Activated CD4-positive, alpha-beta memory T cell treated with anti-CD3 and anti-CD28 coated beads for 36 hours (primary cell): ENCODE measurements around the gene FRMPD2. TPM values are rescaled to one million over a fixed set of nuclear protein-coding genes. Genes with fewer than 3 reads are reported as not detected.
"Not testable (repeated sequence)": the region's sequence is repeated elsewhere in the genome, so short reads cannot be mapped to it uniquely, and the experiment has no call there.

ENCODE experiments used
- CTCF ChIA-PET: fragments of 350-600 bp; sonication (Branson Sonifier 250); formaldehyde crosslinking; loops from one replicate; lab custom pipeline; 2021; ENCODE audit warnings: antibody characterized with exemption, inconsistent platforms; lab: Charles Lee
- POLR2A ChIA-PET: fragments of 350-600 bp; sonication (Branson Sonifier 250); formaldehyde crosslinking; loops from one replicate; lab custom pipeline; 2021; ENCODE audit warnings: antibody characterized with exemption; lab: Charles Lee
- DNase-seq: peaks from one replicate; pipeline ENCODE4 v3.0.0-alpha.2; 2020
- H3K27ac Mint-ChIP-seq: one replicate; pipeline ENCODE4 v1.8.0; 2021; ENCODE audit warnings: mixed read lengths
- H3K27me3 Mint-ChIP-seq: one replicate; pipeline ENCODE4 v1.8.0; 2021; ENCODE audit warnings: mixed read lengths
- H3K36me3 Mint-ChIP-seq: one replicate; pipeline ENCODE4 v1.8.0; 2021; ENCODE audit warnings: mixed read lengths
- H3K4me1 Mint-ChIP-seq: one replicate; pipeline ENCODE4 v1.8.0; 2021; ENCODE audit warnings: low read depth, mixed read lengths
- H3K4me3 Mint-ChIP-seq: one replicate; pipeline ENCODE4 v1.8.0; 2021; ENCODE audit warnings: mild to moderate bottlenecking, mixed read lengths
- H3K9me3 Mint-ChIP-seq: one replicate; pipeline ENCODE4 v1.8.0; 2021; ENCODE audit warnings: mixed read lengths
- intact Hi-C: fragments of 100-400 bp; cut with micrococcal nuclease; formaldehyde crosslinking; loops from one replicate; pipeline ENCODE4 v1.15.1; 2023
- total RNA-seq, 2 experiments: library from RNA; stranded (reverse); gene quantifications; one replicate each; pipeline ENCODE4 v1.2.3, GENCODE V29; 2021

Gene FRMPD2
- total RNA-seq, 2 experiments from 2014 or later, result not detected

GRCh38 chr10:48248462-48248861 is 26.0 kb downstream of the FRMPD2 start:
- H3K9me3 Mint-ChIP-seq, result no peaks in the 10 kb centered on the region
- no peak overlapping the region for H3K27ac Mint-ChIP-seq
- ChIA-PET POLR2A (no interaction called here), CTCF (no interaction called here)
- DNase-seq, result no peak
- intact Hi-C loops, result no loop called here
- no peaks in the 10 kb centered on the region for H3K4me1 Mint-ChIP-seq
- H3K36me3 Mint-ChIP-seq, result no peaks in the 10 kb centered on the region
- no peak overlapping the region for H3K4me3 Mint-ChIP-seq
- H3K27me3 Mint-ChIP-seq, result no peaks in the 10 kb centered on the region

- POLR2A ChIA-PET, result no interaction called here
- no peaks in the 10 kb centered on the region for H3K4me1 Mint-ChIP-seq
- DNase-seq, result no peak
Observed at GRCh38 chr10:48247680-48248079, 26.8 kb downstream of the FRMPD2 start.

GRCh38 chr10:48246501-48246900 is 28.0 kb downstream of the FRMPD2 start:
- CTCF ChIA-PET, result no interaction called here
- Mint-ChIP-seq H3K4me1 (no peaks in the 10 kb centered on the region), H3K9me3 (no peaks in the 10 kb centered on the region), H3K27me3 (no peaks in the 10 kb centered on the region), H3K4me3 (no peak overlapping the region), H3K27ac (no peak overlapping the region), H3K36me3 (no peaks in the 10 kb centered on the region)
- POLR2A ChIA-PET, result no interaction called here
- DNase-seq, result no peak
- intact Hi-C loops, result no loop called here

More at GRCh38 chr10:48247680-48248079, 26.8 kb downstream of the FRMPD2 start:
- H3K27me3 Mint-ChIP-seq, result no peaks in the 10 kb centered on the region
- CTCF ChIA-PET, result no interaction called here
- intact Hi-C loops, result no loop called here
- H3K36me3 Mint-ChIP-seq, result no peaks in the 10 kb centered on the region
- H3K9me3 Mint-ChIP-seq, result no peaks in the 10 kb centered on the region
- H3K27ac Mint-ChIP-seq, result no peak overlapping the region
- no peak overlapping the region for H3K4me3 Mint-ChIP-seq

- H3K9me3 Mint-ChIP-seq, result no peaks in the 10 kb centered on the region
- ChIA-PET POLR2A (no interaction called here), CTCF (no interaction called here)
- H3K4me1 Mint-ChIP-seq, result no peaks in the 10 kb centered on the region
- no peaks in the 10 kb centered on the region for H3K27me3 Mint-ChIP-seq
- intact Hi-C loops, result no loop called here
- no peak overlapping the region for H3K4me3 Mint-ChIP-seq
- no peak for DNase-seq
- H3K36me3 Mint-ChIP-seq, result no peaks in the 10 kb centered on the region
- H3K27ac Mint-ChIP-seq, result no peak overlapping the region
Observed at GRCh38 chr10:48245977-48246376, 28.5 kb downstream of the FRMPD2 start.

- CTCF ChIA-PET, H3K4me3 Mint-ChIP-seq, intact Hi-C loops: not testable (repeated sequence)
Observed at GRCh38 chr10:48243921-48244320, 30.6 kb downstream of the FRMPD2 start.

GRCh38 chr10:48243487-48243886 is 31.0 kb downstream of the FRMPD2 start:
- H3K9me3 Mint-ChIP-seq, result no peaks in the 10 kb centered on the region
- H3K27ac Mint-ChIP-seq, result no peak overlapping the region
- POLR2A ChIA-PET, result no interaction called here

More at GRCh38 chr10:48243921-48244320, 30.6 kb downstream of the FRMPD2 start:
- H3K9me3 Mint-ChIP-seq, DNase-seq, H3K36me3 Mint-ChIP-seq, H3K4me1 Mint-ChIP-seq, H3K27ac Mint-ChIP-seq, H3K27me3 Mint-ChIP-seq, POLR2A ChIA-PET: not testable (repeated sequence)

GRCh38 chr10:48242171-48242904 is 32.2 kb downstream of the FRMPD2 start:
- H3K4me1 Mint-ChIP-seq, result no peaks in the 10 kb centered on the region
- POLR2A ChIA-PET, result no interaction called here

More at GRCh38 chr10:48243487-48243886, 31.0 kb downstream of the FRMPD2 start:
- Mint-ChIP-seq H3K4me3 (no peak overlapping the region), H3K4me1 (no peaks in the 10 kb centered on the region), H3K27me3 (no peaks in the 10 kb centered on the region), H3K36me3 (no peaks in the 10 kb centered on the region)
- no peak for DNase-seq
- CTCF ChIA-PET, result no interaction called here
- intact Hi-C loops, result no loop called here

GRCh38 chr10:48241332-48241731 is 33.2 kb downstream of the FRMPD2 start:
- ChIA-PET CTCF (no interaction called here), POLR2A (no interaction called here)
- no peak overlapping the region for H3K4me3 Mint-ChIP-seq
- intact Hi-C loops, result no loop called here
- no peak overlapping the region for H3K27ac Mint-ChIP-seq
- H3K4me1 Mint-ChIP-seq, result no peaks in the 10 kb centered on the region
- no peaks in the 10 kb centered on the region for H3K27me3 Mint-ChIP-seq
- DNase-seq, result no peak
- no peaks in the 10 kb centered on the region for H3K36me3 Mint-ChIP-seq
- no peaks in the 10 kb centered on the region for H3K9me3 Mint-ChIP-seq

More at GRCh38 chr10:48242171-48242904, 32.2 kb downstream of the FRMPD2 start:
- CTCF ChIA-PET, result no interaction called here
- DNase-seq, result no peak
- H3K36me3 Mint-ChIP-seq, result no peaks in the 10 kb centered on the region
- H3K9me3 Mint-ChIP-seq, result no peaks in the 10 kb centered on the region
- H3K27ac Mint-ChIP-seq, result no peak overlapping the region
- intact Hi-C loops, result no loop called here
- no peaks in the 10 kb centered on the region for H3K27me3 Mint-ChIP-seq
- no peak overlapping the region for H3K4me3 Mint-ChIP-seq

- DNase-seq, result no peak
- Mint-ChIP-seq H3K27me3 (no peaks in the 10 kb centered on the region), H3K27ac (no peak overlapping the region), H3K4me3 (no peak overlapping the region), H3K36me3 (no peaks in the 10 kb centered on the region), H3K4me1 (no peaks in the 10 kb centered on the region), H3K9me3 (no peaks in the 10 kb centered on the region)
- ChIA-PET POLR2A (no interaction called here), CTCF (no interaction called here)
- intact Hi-C loops, result no loop called here
Observed at GRCh38 chr10:48240196-48240595, 34.3 kb downstream of the FRMPD2 start.

GRCh38 chr10:48239618-48240017 is 34.9 kb downstream of the FRMPD2 start:
- DNase-seq, result no peak
- no peaks in the 10 kb centered on the region for H3K4me1 Mint-ChIP-seq
- no peaks in the 10 kb centered on the region for H3K9me3 Mint-ChIP-seq
- ChIA-PET CTCF (no interaction called here), POLR2A (no interaction called here)
- H3K36me3 Mint-ChIP-seq, result no peaks in the 10 kb centered on the region
- H3K27me3 Mint-ChIP-seq, result no peaks in the 10 kb centered on the region
- H3K27ac Mint-ChIP-seq, result no peak overlapping the region
- H3K4me3 Mint-ChIP-seq, result no peak overlapping the region
- intact Hi-C loops, result no loop called here

- H3K27ac Mint-ChIP-seq, result no peak overlapping the region
- no peak overlapping the region for H3K4me3 Mint-ChIP-seq
- no peaks in the 10 kb centered on the region for H3K36me3 Mint-ChIP-seq
- intact Hi-C loops, result no loop called here
- no peaks in the 10 kb centered on the region for H3K27me3 Mint-ChIP-seq
- DNase-seq, result no peak
- ChIA-PET POLR2A (no interaction called here), CTCF (no interaction called here)
- no peaks in the 10 kb centered on the region for H3K9me3 Mint-ChIP-seq
- H3K4me1 Mint-ChIP-seq, result no peaks in the 10 kb centered on the region
Observed at GRCh38 chr10:48238826-48239520, 35.5 kb downstream of the FRMPD2 start.

- Mint-ChIP-seq H3K9me3 (no peaks in the 10 kb centered on the region), H3K36me3 (no peaks in the 10 kb centered on the region), H3K27ac (no peak overlapping the region), H3K4me1 (no peaks in the 10 kb centered on the region), H3K4me3 (no peak overlapping the region), H3K27me3 (peaks cover 1% of the 10 kb centered on the region)
- intact Hi-C loops, result no loop called here
- POLR2A ChIA-PET, result no interaction called here
- DNase-seq, result no peak
- CTCF ChIA-PET, result no interaction called here
Observed at GRCh38 chr10:48237259-48238250, 36.9 kb downstream of the FRMPD2 start.
